HepG2 (cell line): Measurements from ENCODE around the gene HDGFL1.

Source experiments
- BRD4 ChIP-seq: sonication (generic); formaldehyde crosslinking; IDR thresholded peaks from 2 replicates; pipeline ENCODE4 v1.4.0; 2020; ENCODE audit warnings: missing genetic modification reagents
- CENPT ChIP-seq: sonication (generic); formaldehyde crosslinking; IDR thresholded peaks from 2 replicates; pipeline ENCODE4 v1.8.0; 2022; ENCODE audit warnings: low read depth, mild to moderate bottlenecking, moderate library complexity, missing genetic modification reagents
- KLF9 ChIP-seq: IDR thresholded peaks from 2 replicates; pipeline ENCODE4 v1.6.1; 2016; ENCODE audit warnings: low read depth
- PLRG1 ChIP-seq: fragments of 450-650 bp; conservative IDR thresholded peaks from 2 replicates; pipeline ENCODE4 v1.6.1; 2016
- SIN3A ChIP-seq: IDR thresholded peaks from 2 replicates; pipeline ENCODE4 v1.6.1; 2011; ENCODE audit warnings: low read depth, mild to moderate bottlenecking, control low read depth, low read length, borderline replicate concordance
- TBX3 ChIP-seq: fragments of 450-650 bp; IDR thresholded peaks from 2 replicates; pipeline ENCODE4 v1.6.1; 2017; ENCODE audit warnings: antibody characterized with exemption, mild to moderate bottlenecking, inconsistent platforms, borderline replicate concordance
- TP53 ChIP-seq: sonication (generic); formaldehyde crosslinking; conservative IDR thresholded peaks from 2 replicates; pipeline ENCODE4 v1.4.0; 2020; ENCODE audit warnings: missing genetic modification reagents
- YY1 ChIP-seq: IDR thresholded peaks from 2 replicates; pipeline ENCODE4 v1.6.1; 2011; ENCODE audit warnings: low read length, low read depth, moderate library complexity, mild to moderate bottlenecking; ENCODE audit not compliant: insufficient read depth, insufficient replicate concordance
- ZFP36L2 ChIP-seq: sonication (generic); formaldehyde crosslinking; IDR thresholded peaks from 2 replicates; pipeline ENCODE4 v1.4.0; 2020; ENCODE audit warnings: missing genetic modification reagents
- ZNF24 ChIP-seq: fragments of 450-650 bp; IDR thresholded peaks from 2 replicates; pipeline ENCODE4 v1.6.1; 2017; ENCODE audit warnings: antibody characterized with exemption, mild to moderate bottlenecking
- TF ChIP-seq, protein P1 (sequence below): sonication (generic); formaldehyde crosslinking; conservative IDR thresholded peaks from 2 replicates; pipeline ENCODE4 v1.8.1; 2023; ENCODE audit warnings: missing genetic modification reagents
- TF ChIP-seq, protein P2 (sequence below), 2 experiments: IDR thresholded peaks; 2 replicates each; pipeline ENCODE4 v1.6.1; 2011 to 2012; ENCODE audit warnings: low read length in 2 of 2, borderline replicate concordance in 1 of 2, low read depth in 1 of 2, mild to moderate bottlenecking in 1 of 2, moderate library complexity in 1 of 2
- TF ChIP-seq, protein P3 (sequence below): sonication (generic); formaldehyde crosslinking; IDR thresholded peaks from 2 replicates; pipeline ENCODE4 v1.8.1; 2023; ENCODE audit warnings: missing genetic modification reagents, inconsistent platforms, borderline replicate concordance
- TF ChIP-seq, protein P4 (sequence below): sonication (generic); formaldehyde crosslinking; IDR thresholded peaks from 2 replicates; pipeline ENCODE4 v1.5.0; 2020; ENCODE audit warnings: mild to moderate bottlenecking, missing genetic modification reagents, moderate library complexity

DNA sequence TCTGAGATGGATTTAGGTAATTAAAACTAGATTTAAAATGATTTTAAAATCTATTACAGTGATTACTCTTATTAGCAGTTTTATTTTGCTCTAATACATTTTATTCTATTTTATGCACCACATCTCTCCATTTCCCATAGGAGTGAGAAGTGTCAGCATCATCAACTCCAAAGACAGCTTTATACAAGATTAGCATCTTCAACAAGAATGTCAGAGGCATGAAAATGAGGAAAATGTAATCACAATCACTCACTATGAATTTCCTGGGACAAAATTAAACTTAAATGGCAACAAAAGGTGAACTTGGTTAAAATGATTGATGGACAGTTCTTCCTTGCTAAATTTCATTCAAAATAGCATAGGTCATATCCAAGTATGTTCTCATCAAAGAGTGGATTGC lies 19.8 kb downstream of the HDGFL1 start:
- TF ChIP-seq PLRG1 (no peak), CENPT (no peak), KLF9 (CRISPR knock-in tag) (no peak), YY1 (no peak), BRD4 (CRISPR knock-in tag) (no peak), SIN3A (no peak), ZFP36L2 (CRISPR knock-in tag) (no peak), TBX3 (no peak), TP53 (no peak), ZNF24 (no peak)
- TF ChIP-seq, protein P1, sequence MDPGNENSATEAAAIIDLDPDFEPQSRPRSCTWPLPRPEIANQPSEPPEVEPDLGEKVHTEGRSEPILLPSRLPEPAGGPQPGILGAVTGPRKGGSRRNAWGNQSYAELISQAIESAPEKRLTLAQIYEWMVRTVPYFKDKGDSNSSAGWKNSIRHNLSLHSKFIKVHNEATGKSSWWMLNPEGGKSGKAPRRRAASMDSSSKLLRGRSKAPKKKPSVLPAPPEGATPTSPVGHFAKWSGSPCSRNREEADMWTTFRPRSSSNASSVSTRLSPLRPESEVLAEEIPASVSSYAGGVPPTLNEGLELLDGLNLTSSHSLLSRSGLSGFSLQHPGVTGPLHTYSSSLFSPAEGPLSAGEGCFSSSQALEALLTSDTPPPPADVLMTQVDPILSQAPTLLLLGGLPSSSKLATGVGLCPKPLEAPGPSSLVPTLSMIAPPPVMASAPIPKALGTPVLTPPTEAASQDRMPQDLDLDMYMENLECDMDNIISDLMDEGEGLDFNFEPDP: no peak
- TF ChIP-seq, protein P2, sequence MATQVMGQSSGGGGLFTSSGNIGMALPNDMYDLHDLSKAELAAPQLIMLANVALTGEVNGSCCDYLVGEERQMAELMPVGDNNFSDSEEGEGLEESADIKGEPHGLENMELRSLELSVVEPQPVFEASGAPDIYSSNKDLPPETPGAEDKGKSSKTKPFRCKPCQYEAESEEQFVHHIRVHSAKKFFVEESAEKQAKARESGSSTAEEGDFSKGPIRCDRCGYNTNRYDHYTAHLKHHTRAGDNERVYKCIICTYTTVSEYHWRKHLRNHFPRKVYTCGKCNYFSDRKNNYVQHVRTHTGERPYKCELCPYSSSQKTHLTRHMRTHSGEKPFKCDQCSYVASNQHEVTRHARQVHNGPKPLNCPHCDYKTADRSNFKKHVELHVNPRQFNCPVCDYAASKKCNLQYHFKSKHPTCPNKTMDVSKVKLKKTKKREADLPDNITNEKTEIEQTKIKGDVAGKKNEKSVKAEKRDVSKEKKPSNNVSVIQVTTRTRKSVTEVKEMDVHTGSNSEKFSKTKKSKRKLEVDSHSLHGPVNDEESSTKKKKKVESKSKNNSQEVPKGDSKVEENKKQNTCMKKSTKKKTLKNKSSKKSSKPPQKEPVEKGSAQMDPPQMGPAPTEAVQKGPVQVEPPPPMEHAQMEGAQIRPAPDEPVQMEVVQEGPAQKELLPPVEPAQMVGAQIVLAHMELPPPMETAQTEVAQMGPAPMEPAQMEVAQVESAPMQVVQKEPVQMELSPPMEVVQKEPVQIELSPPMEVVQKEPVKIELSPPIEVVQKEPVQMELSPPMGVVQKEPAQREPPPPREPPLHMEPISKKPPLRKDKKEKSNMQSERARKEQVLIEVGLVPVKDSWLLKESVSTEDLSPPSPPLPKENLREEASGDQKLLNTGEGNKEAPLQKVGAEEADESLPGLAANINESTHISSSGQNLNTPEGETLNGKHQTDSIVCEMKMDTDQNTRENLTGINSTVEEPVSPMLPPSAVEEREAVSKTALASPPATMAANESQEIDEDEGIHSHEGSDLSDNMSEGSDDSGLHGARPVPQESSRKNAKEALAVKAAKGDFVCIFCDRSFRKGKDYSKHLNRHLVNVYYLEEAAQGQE (IDR thresholded peaks at IDR 0.05; ENCODE audit: borderline replicate concordance in 1 of 2, low read depth in 1 of 2, low read length in 2 of 2): no peak
- TF ChIP-seq, protein P3, sequence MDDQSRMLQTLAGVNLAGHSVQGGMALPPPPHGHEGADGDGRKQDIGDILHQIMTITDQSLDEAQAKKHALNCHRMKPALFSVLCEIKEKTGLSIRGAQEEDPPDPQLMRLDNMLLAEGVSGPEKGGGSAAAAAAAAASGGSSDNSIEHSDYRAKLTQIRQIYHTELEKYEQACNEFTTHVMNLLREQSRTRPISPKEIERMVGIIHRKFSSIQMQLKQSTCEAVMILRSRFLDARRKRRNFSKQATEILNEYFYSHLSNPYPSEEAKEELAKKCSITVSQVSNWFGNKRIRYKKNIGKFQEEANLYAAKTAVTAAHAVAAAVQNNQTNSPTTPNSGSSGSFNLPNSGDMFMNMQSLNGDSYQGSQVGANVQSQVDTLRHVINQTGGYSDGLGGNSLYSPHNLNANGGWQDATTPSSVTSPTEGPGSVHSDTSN (CRISPR knock-in tag): no peak
- TF ChIP-seq, protein P4, sequence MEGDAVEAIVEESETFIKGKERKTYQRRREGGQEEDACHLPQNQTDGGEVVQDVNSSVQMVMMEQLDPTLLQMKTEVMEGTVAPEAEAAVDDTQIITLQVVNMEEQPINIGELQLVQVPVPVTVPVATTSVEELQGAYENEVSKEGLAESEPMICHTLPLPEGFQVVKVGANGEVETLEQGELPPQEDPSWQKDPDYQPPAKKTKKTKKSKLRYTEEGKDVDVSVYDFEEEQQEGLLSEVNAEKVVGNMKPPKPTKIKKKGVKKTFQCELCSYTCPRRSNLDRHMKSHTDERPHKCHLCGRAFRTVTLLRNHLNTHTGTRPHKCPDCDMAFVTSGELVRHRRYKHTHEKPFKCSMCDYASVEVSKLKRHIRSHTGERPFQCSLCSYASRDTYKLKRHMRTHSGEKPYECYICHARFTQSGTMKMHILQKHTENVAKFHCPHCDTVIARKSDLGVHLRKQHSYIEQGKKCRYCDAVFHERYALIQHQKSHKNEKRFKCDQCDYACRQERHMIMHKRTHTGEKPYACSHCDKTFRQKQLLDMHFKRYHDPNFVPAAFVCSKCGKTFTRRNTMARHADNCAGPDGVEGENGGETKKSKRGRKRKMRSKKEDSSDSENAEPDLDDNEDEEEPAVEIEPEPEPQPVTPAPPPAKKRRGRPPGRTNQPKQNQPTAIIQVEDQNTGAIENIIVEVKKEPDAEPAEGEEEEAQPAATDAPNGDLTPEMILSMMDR: no peak
